DND-41 (cell line): ENCODE results near the gene TUBGCP5.

Source experiments
- ATAC-seq: fragments of 200-7000 bp; cut with Tn5 transposase; 3 replicates; pipeline ENCODE4 v1.9.1; 2021; ENCODE audit warnings: low read depth; ENCODE audit not compliant: insufficient read depth
- DNase-seq: peaks from one replicate; pipeline ENCODE4 v3.0.0-alpha.2; 2020
- H2AFZ ChIP-seq: 2 replicates; pipeline ENCODE4 v1.6.0; 2012; ENCODE audit warnings: low read depth, low read length
- H3K27ac ChIP-seq: 2 replicates; pipeline ENCODE4 v1.5.1; 2012; ENCODE audit warnings: low read length, inconsistent platforms
- H3K27me3 ChIP-seq: fragments of 200-600 bp; sonication (generic); 2 replicates; pipeline ENCODE4 v1.6.0; 2012; ENCODE audit warnings: low read length, mild to moderate bottlenecking, inconsistent platforms; ENCODE audit not compliant: insufficient read depth, poor library complexity
- H3K36me3 ChIP-seq: 2 replicates; pipeline ENCODE4 v1.5.1; 2012; ENCODE audit warnings: low read length, inconsistent platforms; ENCODE audit not compliant: insufficient read depth
- H3K4me1 ChIP-seq: 2 replicates; pipeline ENCODE4 v1.5.1; 2012; ENCODE audit warnings: mild to moderate bottlenecking, low read length; ENCODE audit not compliant: insufficient read depth
- H3K4me2 ChIP-seq: 2 replicates; pipeline ENCODE4 v1.6.0; 2012; ENCODE audit warnings: mild to moderate bottlenecking, moderate library complexity, low read length, inconsistent platforms; ENCODE audit not compliant: insufficient read depth
- H3K4me3 ChIP-seq, 2 experiments: fragments of 200-600 bp in 1 of 2; shearing (Covaris generic) in 1 of 2; 2 replicates each; pipeline ENCODE4 v1.5.1; 2012 to 2016; ENCODE audit warnings: inconsistent platforms in 2 of 2, low read length in 2 of 2, mild to moderate bottlenecking in 2 of 2, low read depth in 1 of 2, moderate library complexity in 1 of 2
- H3K79me2 ChIP-seq: 2 replicates; pipeline ENCODE4 v1.6.0; 2012; ENCODE audit warnings: low read length, inconsistent platforms; ENCODE audit not compliant: insufficient read depth
- H3K9ac ChIP-seq: 2 replicates; pipeline ENCODE4 v1.6.0; 2012; ENCODE audit warnings: low read depth, mild to moderate bottlenecking, inconsistent platforms, low read length, moderate library complexity
- H3K9me3 ChIP-seq: 2 replicates; pipeline ENCODE4 v1.5.1; 2012; ENCODE audit warnings: low read length, moderate library complexity, mild to moderate bottlenecking, inconsistent platforms; ENCODE audit not compliant: insufficient read depth, severe bottlenecking
- H4K20me1 ChIP-seq: 2 replicates; pipeline ENCODE4 v1.6.0; 2012; ENCODE audit warnings: low read length; ENCODE audit not compliant: insufficient read depth
- EZH2 ChIP-seq: IDR thresholded peaks from 3 replicates; pipeline ENCODE4 v1.6.1; 2012; ENCODE audit warnings: borderline replicate concordance, low read depth, mild to moderate bottlenecking, moderate library complexity, low read length, inconsistent platforms; ENCODE audit not compliant: severe bottlenecking
- TF ChIP-seq, protein P1 (sequence below): IDR thresholded peaks from 2 replicates; pipeline ENCODE4 v1.5.1; 2012; ENCODE audit warnings: borderline replicate concordance, low read length, moderate library complexity, mild to moderate bottlenecking; ENCODE audit not compliant: poor library complexity, severe bottlenecking; ENCODE audit errors: extremely low read depth

The TUBGCP5 gene

DNA sequence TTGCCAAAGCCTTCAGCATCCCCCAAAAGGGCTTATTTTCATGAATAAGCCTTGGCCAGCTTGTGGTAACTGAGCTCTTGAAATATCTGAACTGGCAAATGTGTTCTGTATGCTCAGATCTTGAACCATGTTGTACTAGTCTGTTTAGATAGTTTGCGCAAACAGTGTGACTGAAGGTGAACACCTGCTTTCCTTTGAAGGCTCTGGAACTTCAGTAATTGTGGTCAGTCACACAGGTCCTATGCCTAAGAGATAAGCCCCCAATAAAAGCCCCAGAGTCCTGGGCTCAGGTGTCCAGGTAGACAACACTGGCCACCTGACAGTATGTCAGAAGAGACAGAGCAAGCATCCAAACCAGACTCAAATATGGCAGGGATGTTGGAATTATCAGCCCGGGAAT, 5.4 kb downstream of the TUBGCP5 start:
- peaks cover 22% of the 10 kb centered on the region for H3K4me1 ChIP-seq
- H3K27me3 ChIP-seq, result no peaks in the 10 kb centered on the region
- no peak for TF ChIP-seq EZH2
- TF ChIP-seq, protein P1, sequence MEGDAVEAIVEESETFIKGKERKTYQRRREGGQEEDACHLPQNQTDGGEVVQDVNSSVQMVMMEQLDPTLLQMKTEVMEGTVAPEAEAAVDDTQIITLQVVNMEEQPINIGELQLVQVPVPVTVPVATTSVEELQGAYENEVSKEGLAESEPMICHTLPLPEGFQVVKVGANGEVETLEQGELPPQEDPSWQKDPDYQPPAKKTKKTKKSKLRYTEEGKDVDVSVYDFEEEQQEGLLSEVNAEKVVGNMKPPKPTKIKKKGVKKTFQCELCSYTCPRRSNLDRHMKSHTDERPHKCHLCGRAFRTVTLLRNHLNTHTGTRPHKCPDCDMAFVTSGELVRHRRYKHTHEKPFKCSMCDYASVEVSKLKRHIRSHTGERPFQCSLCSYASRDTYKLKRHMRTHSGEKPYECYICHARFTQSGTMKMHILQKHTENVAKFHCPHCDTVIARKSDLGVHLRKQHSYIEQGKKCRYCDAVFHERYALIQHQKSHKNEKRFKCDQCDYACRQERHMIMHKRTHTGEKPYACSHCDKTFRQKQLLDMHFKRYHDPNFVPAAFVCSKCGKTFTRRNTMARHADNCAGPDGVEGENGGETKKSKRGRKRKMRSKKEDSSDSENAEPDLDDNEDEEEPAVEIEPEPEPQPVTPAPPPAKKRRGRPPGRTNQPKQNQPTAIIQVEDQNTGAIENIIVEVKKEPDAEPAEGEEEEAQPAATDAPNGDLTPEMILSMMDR, result no peak
- peaks cover 64% of the 10 kb centered on the region for H3K36me3 ChIP-seq
- no peak for ATAC-seq
- H3K79me2 ChIP-seq, result peaks cover 23% of the 10 kb centered on the region
- no peaks in the 10 kb centered on the region for H3K9me3 ChIP-seq
- H3K4me3 ChIP-seq, result no peak overlapping the region
- H3K9ac ChIP-seq, result no peak overlapping the region
- H3K27ac ChIP-seq, result no peak overlapping the region
- peaks cover 9% of the 10 kb centered on the region; the same call in 1 of the 2 replicates for H4K20me1 ChIP-seq
- no peak for DNase-seq
- no peak overlapping the region for H3K4me2 ChIP-seq
- H2AFZ ChIP-seq, result no peak overlapping the region

DNA sequence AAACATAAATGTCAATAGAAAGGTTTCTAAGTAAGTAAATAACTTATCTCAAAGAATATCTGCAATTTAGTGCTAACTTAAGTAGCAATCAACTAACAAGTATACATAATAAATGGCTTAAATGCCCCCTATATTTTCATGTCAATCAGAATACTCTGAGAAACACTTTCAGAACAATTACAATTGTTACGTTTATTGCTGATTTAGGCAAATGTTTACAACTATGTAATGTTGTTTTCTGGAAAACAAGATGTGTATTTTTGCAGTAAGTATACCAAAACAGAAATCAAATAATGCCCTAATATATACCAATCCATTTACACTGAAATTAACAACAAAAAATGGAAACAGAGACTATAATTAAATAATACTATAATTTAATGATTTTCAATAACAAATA, 13.2 kb downstream of the TUBGCP5 start:
- H3K9me3 ChIP-seq, result no peaks in the 10 kb centered on the region
- TF ChIP-seq, protein P1, result no peak
- no peak for TF ChIP-seq EZH2
- H3K4me2 ChIP-seq, result no peak overlapping the region
- H2AFZ ChIP-seq, result no peak overlapping the region
- H3K4me1 ChIP-seq, result no peaks in the 10 kb centered on the region
- DNase-seq (no peak), ATAC-seq (no peak)
- no peak overlapping the region for H3K9ac ChIP-seq
- H3K4me3 ChIP-seq, result no peak overlapping the region
- no peaks in the 10 kb centered on the region for H3K79me2 ChIP-seq
- H3K27me3 ChIP-seq, result no peaks in the 10 kb centered on the region
- H3K36me3 ChIP-seq, result peaks cover 81% of the 10 kb centered on the region
- no peak overlapping the region for H3K27ac ChIP-seq
- H4K20me1 ChIP-seq, result no peaks in the 10 kb centered on the region

DNA sequence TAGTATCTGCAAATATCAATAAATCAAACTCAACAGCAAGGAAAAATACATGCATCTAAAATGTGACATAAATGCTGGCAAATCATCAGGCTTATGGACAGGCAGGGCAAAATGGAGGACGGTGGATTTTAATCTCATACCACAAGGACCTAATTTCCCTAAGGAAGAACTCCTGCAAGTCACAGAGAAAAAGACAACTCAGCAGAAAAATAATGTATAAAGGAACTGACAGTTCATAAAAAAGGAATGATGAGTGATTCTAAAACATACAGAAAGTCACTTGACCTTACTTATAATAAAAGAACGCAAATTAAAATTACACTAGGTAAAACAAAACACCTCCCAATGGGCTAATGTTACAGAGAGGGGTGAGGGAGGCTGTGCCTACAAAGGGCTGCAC, 17.2 kb downstream of the TUBGCP5 start:
- H3K9me3 ChIP-seq, result no peaks in the 10 kb centered on the region
- H3K36me3 ChIP-seq, result peaks cover 82% of the 10 kb centered on the region

More for the DNA sequence above, 17.2 kb downstream of the TUBGCP5 start:
- Histone ChIP-seq H4K20me1 (no peaks in the 10 kb centered on the region), H3K27me3 (no peaks in the 10 kb centered on the region), H3K4me1 (no peaks in the 10 kb centered on the region), H3K4me2 (no peak overlapping the region), H3K9ac (no peak overlapping the region), H3K27ac (no peak overlapping the region), H2AFZ (no peak overlapping the region), H3K4me3 (no peak overlapping the region), H3K79me2 (no peaks in the 10 kb centered on the region)
- no peak for ATAC-seq
- no peak for DNase-seq
- TF ChIP-seq EZH2, result no peak
- TF ChIP-seq, protein P1, result no peak
